ENCODE results near the gene MAU2.
A peak's percentile ranks its signal among the peaks of the same experiment; 100 is the strongest.

MAU2 gene

GRCh38 chr19:19319732-19320360 is 783 bp upstream of the MAU2 start:
- TF ChIP-seq EZH2phosphoT487 (IDR thresholded peaks at IDR 0.05; ENCODE audit: borderline replicate concordance) (no peak), CTCF (conservative IDR thresholded peaks at IDR 0.05; ENCODE audit: low read length) (no peak)
- H3K27me3 ChIP-seq (ENCODE audit: insufficient read depth, low read length, poor library complexity, severe bottlenecking), result no peaks in the 10 kb centered on the region
- H2AFZ ChIP-seq (ENCODE audit: low read length), result peak overlapping the region; percentile 97
- H3K79me2 ChIP-seq (ENCODE audit: insufficient read depth, low read length), result peaks cover 77% of the 10 kb centered on the region
- peaks cover 1% of the 10 kb centered on the region; the same call in 1 of the 2 replicates for H3K36me3 ChIP-seq (ENCODE audit: insufficient read depth, low read length)
- H4K20me1 ChIP-seq (ENCODE audit: insufficient read depth, low read length, poor library complexity, severe bottlenecking), result peaks cover 17% of the 10 kb centered on the region
- no peaks in the 10 kb centered on the region for H3K9me3 ChIP-seq (ENCODE audit: insufficient read depth, low read depth, low read length)
- H3K4me3 ChIP-seq (ENCODE audit: low read length, poor library complexity, severe bottlenecking), result peak overlapping the region; percentile 86
- H3K4me2 ChIP-seq (ENCODE audit: low read depth, low read length, poor library complexity, severe bottlenecking), result peak overlapping the region; percentile 92
- no peaks in the 10 kb centered on the region for H3F3A ChIP-seq (ENCODE audit: low read depth)
- no peaks in the 10 kb centered on the region for H3K9me2 ChIP-seq (replicated peaks; ENCODE audit: low read depth, low read length)
- H3K9ac ChIP-seq (ENCODE audit: low read depth, low read length, poor library complexity, severe bottlenecking), result peak overlapping the region; percentile 98
- peaks cover 31% of the 10 kb centered on the region for H3K4me1 ChIP-seq (ENCODE audit: insufficient read depth, low read length, poor library complexity, severe bottlenecking)

- Histone ChIP-seq H4K20me1 (ENCODE audit: insufficient read depth, low read length, poor library complexity, severe bottlenecking) (peaks cover 20% of the 10 kb centered on the region), H3K36me3 (ENCODE audit: insufficient read depth, low read length) (peaks cover 5% of the 10 kb centered on the region; the same call in 1 of the 2 replicates), H3K79me2 (ENCODE audit: insufficient read depth, low read length) (peaks cover 83% of the 10 kb centered on the region), H3K4me1 (ENCODE audit: insufficient read depth, low read length, poor library complexity, severe bottlenecking) (peaks cover 31% of the 10 kb centered on the region), H3K27me3 (ENCODE audit: insufficient read depth, low read length, poor library complexity, severe bottlenecking) (no peaks in the 10 kb centered on the region), H2AFZ (ENCODE audit: low read length) (peak overlapping the region; percentile 97), H3K9me2 (replicated peaks; ENCODE audit: low read depth, low read length) (no peaks in the 10 kb centered on the region), H3K4me2 (ENCODE audit: low read depth, low read length, poor library complexity, severe bottlenecking) (peak overlapping the region; percentile 92), H3K9ac (ENCODE audit: low read depth, low read length, poor library complexity, severe bottlenecking) (peak overlapping the region; percentile 98), H3K4me3 (ENCODE audit: low read length, poor library complexity, severe bottlenecking) (peak overlapping the region; percentile 86), H3K9me3 (ENCODE audit: insufficient read depth, low read depth, low read length) (no peaks in the 10 kb centered on the region), H3F3A (ENCODE audit: low read depth) (no peaks in the 10 kb centered on the region)
- no peak for TF ChIP-seq CTCF (conservative IDR thresholded peaks at IDR 0.05; ENCODE audit: low read length)
- TF ChIP-seq EZH2phosphoT487 (IDR thresholded peaks at IDR 0.05; ENCODE audit: borderline replicate concordance), result no peak
These were observed 530 bp downstream of the MAU2 start for GRCh38 chr19:19321141-19321577.

- H3K9me3 ChIP-seq (ENCODE audit: insufficient read depth, low read depth, low read length), result no peaks in the 10 kb centered on the region
- no peak overlapping the region for H3K4me3 ChIP-seq (ENCODE audit: low read length, poor library complexity, severe bottlenecking)
- no peaks in the 10 kb centered on the region for H3K9me2 ChIP-seq (replicated peaks; ENCODE audit: low read depth, low read length)
- TF ChIP-seq EZH2phosphoT487 (IDR thresholded peaks at IDR 0.05; ENCODE audit: borderline replicate concordance) (no peak), CTCF (conservative IDR thresholded peaks at IDR 0.05; ENCODE audit: low read length) (no peak)
- no peaks in the 10 kb centered on the region for H3K27me3 ChIP-seq (ENCODE audit: insufficient read depth, low read length, poor library complexity, severe bottlenecking)
- peaks cover 21% of the 10 kb centered on the region for H4K20me1 ChIP-seq (ENCODE audit: insufficient read depth, low read length, poor library complexity, severe bottlenecking)
- no peak overlapping the region for H2AFZ ChIP-seq (ENCODE audit: low read length)
- H3K79me2 ChIP-seq (ENCODE audit: insufficient read depth, low read length), result peaks cover 75% of the 10 kb centered on the region
- H3K4me2 ChIP-seq (ENCODE audit: low read depth, low read length, poor library complexity, severe bottlenecking), result peak overlapping the region; percentile 54
- no peak overlapping the region for H3K9ac ChIP-seq (ENCODE audit: low read depth, low read length, poor library complexity, severe bottlenecking)
- no peaks in the 10 kb centered on the region for H3F3A ChIP-seq (ENCODE audit: low read depth)
- H3K4me1 ChIP-seq (ENCODE audit: insufficient read depth, low read length, poor library complexity, severe bottlenecking), result peaks cover 21% of the 10 kb centered on the region
- H3K36me3 ChIP-seq (ENCODE audit: insufficient read depth, low read length), result peaks cover 7% of the 10 kb centered on the region; the same call in 1 of the 2 replicates
These were observed 3.6 kb downstream of the MAU2 start for GRCh38 chr19:19324059-19324770.

Data from Loucy (cell line).